GM12892 (cell line): ENCODE results near the gene PDHX.

Experiments used
- POLR2A ChIP-seq: IDR thresholded peaks from 2 replicates; pipeline ENCODE4 v1.6.1; 2011; ENCODE audit warnings: low read depth, low read length, control low read depth
- TAF1 ChIP-seq: IDR thresholded peaks from 2 replicates; pipeline ENCODE4 v1.6.1; 2011; ENCODE audit warnings: low read depth, mild to moderate bottlenecking, control low read depth, low read length, borderline replicate concordance

GRCh38 chr11:35017528-35018342 lies 101.3 kb downstream of the PDHX start:
- TF ChIP-seq POLR2A (no peak), TAF1 (no peak)
